Measurements from ENCODE around the gene IDI1.

DNA sequence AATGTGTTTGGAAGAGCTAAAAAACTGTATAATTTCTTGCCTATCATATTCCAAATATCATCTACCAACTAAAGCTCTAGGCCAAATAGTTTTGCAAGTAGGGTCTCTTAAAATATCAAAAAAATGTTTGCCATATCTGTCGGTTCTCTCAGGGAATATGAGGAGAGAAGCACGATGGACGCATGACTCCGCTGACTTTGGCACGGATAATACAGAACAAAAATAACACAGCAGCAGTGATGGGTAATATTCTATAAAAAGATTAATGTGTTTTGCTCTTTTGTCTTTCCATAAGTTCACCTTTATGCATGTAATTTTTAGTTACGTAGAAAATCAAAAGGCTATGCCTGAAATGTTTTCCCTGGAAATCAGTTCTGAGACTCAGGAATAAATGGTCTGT is 22.3 kb downstream of the IDI1 start:
- TF ChIP-seq CTCF (IDR thresholded peaks at IDR 0.05; ENCODE audit: low read depth, low read length) (no peak), EZH2phosphoT487 (IDR thresholded peaks at IDR 0.05; ENCODE audit: low read depth) (no peak)
